ENCODE results near the gene DUSP22.
A peak's percentile ranks its signal among the peaks of the same experiment; 100 is the strongest.

The DUSP22 gene

GRCh38 chr6:380234-381218, 88.2 kb downstream of the DUSP22 start:
- Histone ChIP-seq H2BK5ac (ENCODE audit: low read depth, low read length, poor library complexity, severe bottlenecking) (no peak overlapping the region), H3K9ac (ENCODE audit: low read length) (no peak overlapping the region), H2BK12ac (ENCODE audit: low read length in 2 of 2) (no peak overlapping the region), H2BK120ac (ENCODE audit: low read depth, low read length) (no peak overlapping the region), H2BK15ac (ENCODE audit: low read depth, poor library complexity, severe bottlenecking) (no peak overlapping the region), H3K27me3 (ENCODE audit: control insufficient read depth in 1 of 2, insufficient read depth in 1 of 2, low read length in 2 of 2) (peaks cover 47 to 77% of the 10 kb centered on the region in 2 experiments), H3K27ac (ENCODE audit: low read length, poor library complexity, severe bottlenecking) (no peak overlapping the region), H3K14ac (ENCODE audit: low read length in 2 of 2) (no peak overlapping the region), H2AFZ (ENCODE audit: low read depth, low read length) (no peak overlapping the region), H3K9me3 (ENCODE audit: control insufficient read depth, low read length) (no peaks in the 10 kb centered on the region), H3K4ac (ENCODE audit: low read depth in 1 of 2, low read length in 2 of 2) (no peak overlapping the region), H2AK5ac (ENCODE audit: low read length, severe bottlenecking) (no peak overlapping the region), H3K79me1 (replicated peaks; ENCODE audit: low read length, poor library complexity, severe bottlenecking) (no peaks in the 10 kb centered on the region), H3K4me3 (ENCODE audit: insufficient read depth in 1 of 2, low read depth in 1 of 2, low read length in 2 of 2) (no peak overlapping the region), H3K4me1 (ENCODE audit: control insufficient read depth, insufficient read depth, low read depth, low read length) (no peaks in the 10 kb centered on the region), H3K4me2 (ENCODE audit: low read length, poor library complexity, severe bottlenecking) (no peak overlapping the region), H3K18ac (ENCODE audit: low read depth in 1 of 2, low read length in 2 of 2) (no peak overlapping the region), H4K91ac (ENCODE audit: low read length) (peak overlapping the region; percentile 5), H3K36me3 (ENCODE audit: control insufficient read depth in 1 of 2, insufficient read depth in 2 of 2, low read depth in 1 of 2, low read length in 2 of 2) (no peaks in the 10 kb centered on the region), H3K23ac (ENCODE audit: low read length in 2 of 2) (no peak overlapping the region), H4K8ac (ENCODE audit: low read length) (no peak overlapping the region)
- 77% methylated on average over 26 of the region's 26 CpGs for WGBS
- no peak for DNase-seq

- no peak overlapping the region for H3K4ac ChIP-seq (ENCODE audit: low read depth in 1 of 2, low read length in 2 of 2)
- no peak overlapping the region for H2AFZ ChIP-seq (ENCODE audit: low read depth, low read length)
- no peak overlapping the region for H3K4me2 ChIP-seq (ENCODE audit: low read length, poor library complexity, severe bottlenecking)
- no peak overlapping the region for H3K4me3 ChIP-seq (ENCODE audit: insufficient read depth in 1 of 2, low read depth in 1 of 2, low read length in 2 of 2)
- H3K9me3 ChIP-seq (ENCODE audit: control insufficient read depth, low read length), result no peaks in the 10 kb centered on the region
- no peak overlapping the region for H2BK5ac ChIP-seq (ENCODE audit: low read depth, low read length, poor library complexity, severe bottlenecking)
- no peak overlapping the region for H3K27ac ChIP-seq (ENCODE audit: low read length, poor library complexity, severe bottlenecking)
- H3K14ac ChIP-seq (ENCODE audit: low read length in 2 of 2), result no peak overlapping the region
- H3K18ac ChIP-seq (ENCODE audit: low read depth in 1 of 2, low read length in 2 of 2), result no peak overlapping the region
- H4K91ac ChIP-seq (ENCODE audit: low read length), result no peak overlapping the region
- H3K4me1 ChIP-seq (ENCODE audit: control insufficient read depth, insufficient read depth, low read depth, low read length), result no peaks in the 10 kb centered on the region
- no peak for DNase-seq
- 91% methylated on average over 17 of the region's 17 CpGs for WGBS
- no peak overlapping the region for H2BK12ac ChIP-seq (ENCODE audit: low read length in 2 of 2)
- H2BK120ac ChIP-seq (ENCODE audit: low read depth, low read length), result no peak overlapping the region
- H4K8ac ChIP-seq (ENCODE audit: low read length), result no peak overlapping the region
- H3K23ac ChIP-seq (ENCODE audit: low read length in 2 of 2), result no peak overlapping the region
- H2BK15ac ChIP-seq (ENCODE audit: low read depth, poor library complexity, severe bottlenecking), result no peak overlapping the region
- H3K9ac ChIP-seq (ENCODE audit: low read length), result no peak overlapping the region
- no peaks in the 10 kb centered on the region for H3K36me3 ChIP-seq (ENCODE audit: control insufficient read depth in 1 of 2, insufficient read depth in 2 of 2, low read depth in 1 of 2, low read length in 2 of 2)
- H2AK5ac ChIP-seq (ENCODE audit: low read length, severe bottlenecking), result no peak overlapping the region
- peaks cover 61 to 84% of the 10 kb centered on the region in 2 experiments for H3K27me3 ChIP-seq (ENCODE audit: control insufficient read depth in 1 of 2, insufficient read depth in 1 of 2, low read length in 2 of 2)
- H3K79me1 ChIP-seq (replicated peaks; ENCODE audit: low read length, poor library complexity, severe bottlenecking), result no peaks in the 10 kb centered on the region
Measured at GRCh38 chr6:381742-382461, 89.6 kb downstream of the DUSP22 start.

- Histone ChIP-seq H3K27me3 (ENCODE audit: control insufficient read depth in 1 of 2, insufficient read depth in 1 of 2, low read length in 2 of 2) (peaks cover 72 to 82% of the 10 kb centered on the region in 2 experiments), H2BK12ac (ENCODE audit: low read length in 2 of 2) (no peak overlapping the region), H3K18ac (ENCODE audit: low read depth in 1 of 2, low read length in 2 of 2) (no peak overlapping the region), H3K4me2 (ENCODE audit: low read length, poor library complexity, severe bottlenecking) (no peak overlapping the region), H3K4me1 (ENCODE audit: control insufficient read depth, insufficient read depth, low read depth, low read length) (no peaks in the 10 kb centered on the region), H4K8ac (ENCODE audit: low read length) (no peak overlapping the region), H2BK15ac (ENCODE audit: low read depth, poor library complexity, severe bottlenecking) (no peak overlapping the region), H3K23ac (ENCODE audit: low read length in 2 of 2) (no peak overlapping the region), H3K27ac (ENCODE audit: low read length, poor library complexity, severe bottlenecking) (no peak overlapping the region), H4K91ac (ENCODE audit: low read length) (no peak overlapping the region), H2BK120ac (ENCODE audit: low read depth, low read length) (no peak overlapping the region), H2BK5ac (ENCODE audit: low read depth, low read length, poor library complexity, severe bottlenecking) (no peak overlapping the region), H3K36me3 (ENCODE audit: control insufficient read depth in 1 of 2, insufficient read depth in 2 of 2, low read depth in 1 of 2, low read length in 2 of 2) (no peaks in the 10 kb centered on the region), H2AFZ (ENCODE audit: low read depth, low read length) (no peak overlapping the region), H3K4me3 (ENCODE audit: insufficient read depth in 1 of 2, low read depth in 1 of 2, low read length in 2 of 2) (no peak overlapping the region), H3K14ac (ENCODE audit: low read length in 2 of 2) (no peak overlapping the region), H2AK5ac (ENCODE audit: low read length, severe bottlenecking) (no peak overlapping the region), H3K4ac (ENCODE audit: low read depth in 1 of 2, low read length in 2 of 2) (no peak overlapping the region), H3K79me1 (replicated peaks; ENCODE audit: low read length, poor library complexity, severe bottlenecking) (no peaks in the 10 kb centered on the region), H3K9ac (ENCODE audit: low read length) (no peak overlapping the region), H3K9me3 (ENCODE audit: control insufficient read depth, low read length) (no peaks in the 10 kb centered on the region)
- WGBS, result 81% methylated on average over 21 of the region's 22 CpGs
- no peak for DNase-seq
Measured at GRCh38 chr6:382883-383810, 90.9 kb downstream of the DUSP22 start.
